MCF 10A (cell line): ENCODE data around the gene CAMK2A. TPM values are rescaled to one million over a fixed set of nuclear protein-coding genes. Genes with fewer than 3 reads are reported as not detected.
"Not testable (repeated sequence)": the region's sequence is repeated elsewhere in the genome, so short reads cannot be mapped to it uniquely, and the experiment has no call there.

Experiments
- BruUV-seq: library from RNA; stranded (reverse); fragments of 400-500 nt; replicated peaks from 2 replicates; lab custom pipeline; 2021; lab: Mats Ljungman, UMichigan
- CTCF ChIA-PET: fragments of 300-600 bp; sonication (Branson Sonifier 250); formaldehyde crosslinking; extraction: SDS; loops from one replicate; lab custom pipeline; 2021; ENCODE audit warnings: antibody characterized with exemption, inconsistent platforms; lab: Yijun Ruan, JAX
- POLR2A ChIA-PET: fragments of 300-600, 350-650 bp; sonication (Branson Sonifier 250); formaldehyde crosslinking; extraction: SDS; loops from one replicate; lab custom pipeline; 2020; ENCODE audit warnings: antibody characterized with exemption, inconsistent platforms; lab: Yijun Ruan, JAX
- DNase-seq: peaks from one replicate; pipeline ENCODE4 v3.0.0-alpha.2; 2018; ENCODE audit not compliant: unreplicated experiment
- H3K27ac Mint-ChIP-seq: one replicate; pipeline ENCODE4 v1.8.0; 2022; ENCODE audit warnings: mild to moderate bottlenecking, low read depth, mixed read lengths; ENCODE audit not compliant: unreplicated experiment
- H3K27me3 Mint-ChIP-seq: one replicate; pipeline ENCODE4 v1.8.0; 2022; ENCODE audit warnings: mixed read lengths; ENCODE audit not compliant: insufficient read depth, unreplicated experiment
- H3K36me3 Mint-ChIP-seq: one replicate; pipeline ENCODE4 v1.8.0; 2022; ENCODE audit warnings: mild to moderate bottlenecking, moderate library complexity, mixed read lengths; ENCODE audit not compliant: insufficient read depth, unreplicated experiment
- H3K4me1 Mint-ChIP-seq: one replicate; pipeline ENCODE4 v1.8.0; 2022; ENCODE audit warnings: mixed read lengths; ENCODE audit not compliant: insufficient read depth, unreplicated experiment
- H3K4me3 Mint-ChIP-seq: one replicate; pipeline ENCODE4 v1.8.0; 2022; ENCODE audit warnings: mild to moderate bottlenecking, moderate library complexity, mixed read lengths; ENCODE audit not compliant: unreplicated experiment
- H3K9me3 Mint-ChIP-seq: one replicate; pipeline ENCODE4 v1.8.0; 2022; ENCODE audit warnings: mixed read lengths; ENCODE audit not compliant: unreplicated experiment
- CTCF ChIP-seq: fragments of 200-600 bp; IDR thresholded peaks from one replicate; pipeline ENCODE4 v1.8.0; 2022; ENCODE audit warnings: antibody characterized with exemption, mild to moderate bottlenecking; ENCODE audit not compliant: unreplicated experiment
- intact Hi-C: fragments of 100-400 bp; cut with micrococcal nuclease; formaldehyde crosslinking; loops from 2 replicates; pipeline ENCODE4 v1.14.1; 2022
- total RNA-seq: library from RNA; stranded (reverse); gene quantifications from 2 replicates; pipeline ENCODE4 v1.2.3, GENCODE V29; 2022

Gene CAMK2A
- total RNA-seq, 1 experiment from 2014 or later = not detected

GRCh38 chr5:150236313-150236712 is 53.3 kb downstream of the CAMK2A start:
- Mint-ChIP-seq H3K27ac (no peak overlapping the region), H3K4me1 (no peaks in the 10 kb centered on the region), H3K27me3 (no peaks in the 10 kb centered on the region), H3K9me3 (no peaks in the 10 kb centered on the region), H3K4me3 (no peak overlapping the region), H3K36me3 (no peaks in the 10 kb centered on the region)
- TF ChIP-seq CTCF = no peak
- CTCF ChIA-PET = interaction anchor here (0.6 to 2.4 kb wide), 6 partner anchors 22 to 402 kb away, joined by 3 to 10 read pairs (median 3); no protein-coding TSS in a partner anchor
- POLR2A ChIA-PET = no interaction called here
- BruUV-seq = no TSS peak
- DNase-seq = no peak
- intact Hi-C loops = no loop called here

GRCh38 chr5:150235500-150235854 is 54.1 kb downstream of the CAMK2A start:
- TF ChIP-seq CTCF = no peak
- intact Hi-C loops = no loop called here
- ChIA-PET POLR2A (no interaction called here), CTCF (interaction anchor here (0.6 to 2.4 kb wide), 7 partner anchors 12 to 401 kb away, joined by 3 to 10 read pairs (median 3); no protein-coding TSS in a partner anchor)
- H3K27ac Mint-ChIP-seq = no peak overlapping the region
- DNase-seq = no peak
- H3K27me3 Mint-ChIP-seq = no peaks in the 10 kb centered on the region
- no TSS peak for BruUV-seq
- no peaks in the 10 kb centered on the region for H3K36me3 Mint-ChIP-seq
- H3K4me3 Mint-ChIP-seq = no peak overlapping the region
- no peaks in the 10 kb centered on the region for H3K4me1 Mint-ChIP-seq
- H3K9me3 Mint-ChIP-seq = no peaks in the 10 kb centered on the region

GRCh38 chr5:150234576-150235499 is 54.7 kb downstream of the CAMK2A start:
- POLR2A ChIA-PET = no interaction called here
- H3K9me3 Mint-ChIP-seq = no peaks in the 10 kb centered on the region
- no peaks in the 10 kb centered on the region for H3K4me1 Mint-ChIP-seq
- no peak for TF ChIP-seq CTCF
- intact Hi-C loops = no loop called here
- no peaks in the 10 kb centered on the region for H3K36me3 Mint-ChIP-seq
- CTCF ChIA-PET = interaction anchor here (0.6 to 2.4 kb wide), 11 partner anchors 12 to 401 kb away, joined by 3 to 15 read pairs (median 3); no protein-coding TSS in a partner anchor
- no peak overlapping the region for H3K27ac Mint-ChIP-seq
- no TSS peak for BruUV-seq
- H3K27me3 Mint-ChIP-seq = no peaks in the 10 kb centered on the region
- no peak overlapping the region for H3K4me3 Mint-ChIP-seq
- DNase-seq = no peak

- POLR2A ChIA-PET = interaction anchor here (0.6 kb wide), 1 partner anchor 131 kb away, joined by 3 read pairs; no protein-coding TSS in a partner anchor
- H3K9me3 Mint-ChIP-seq, BruUV-seq: not testable (repeated sequence)
These were observed 55.9 kb downstream of the CAMK2A start for GRCh38 chr5:150233706-150234105.

More at GRCh38 chr5:150233706-150234105, 55.9 kb downstream of the CAMK2A start:
- H3K4me1 Mint-ChIP-seq, H3K36me3 Mint-ChIP-seq, intact Hi-C loops, H3K27ac Mint-ChIP-seq, H3K27me3 Mint-ChIP-seq, H3K4me3 Mint-ChIP-seq, DNase-seq: not testable (repeated sequence)
- CTCF ChIA-PET = interaction anchor here (0.7 to 2.4 kb wide), 8 partner anchors 13 to 188 kb away, joined by 3 to 15 read pairs (median 4); no protein-coding TSS in a partner anchor
